NT2/D1 (cell line): ENCODE data around the gene PDLIM7.

Source experiments
- YY1 ChIP-seq: IDR thresholded peaks from 2 replicates; pipeline ENCODE4 v1.6.1; 2011; ENCODE audit not compliant: insufficient read length, insufficient read depth
- ZNF274 ChIP-seq: IDR thresholded peaks from 2 replicates; pipeline ENCODE4 v1.6.1; 2011; ENCODE audit warnings: mild to moderate bottlenecking, low read depth, low read length

- no peak for TF ChIP-seq ZNF274
- TF ChIP-seq YY1: no peak
Measured at GRCh38 chr5:177445917-177446199, 51.5 kb downstream of the PDLIM7 start.
